Left lobe of liver (tissue), 2 donors: ENCODE data around the gene AIFM1. TPM values are rescaled to one million over a fixed set of nuclear protein-coding genes. Genes with fewer than 3 reads are reported as not detected.

ENCODE experiments used
- ATAC-seq: fragments of 200-7000 bp; cut with Tn5 transposase; one replicate; pipeline ENCODE4 v1.9.1; 2020; ENCODE audit warnings: mild to moderate bottlenecking, moderate library complexity
- DNase-seq: peaks from one replicate; pipeline ENCODE4 v3.0.0-alpha.2; 2020; ENCODE audit warnings: low spot score
- total RNA-seq: library from RNA; stranded (reverse); gene quantifications from one replicate; pipeline ENCODE4 v1.2.1, GENCODE V29; 2021
- donor health status: DM: no; HTN: no; CAD: no; lungs with moderate emphysema.
- donor health status: DM: no; HTN: yes; CAD: no.

AIFM1 gene
- total RNA-seq, 1 donor from 2014 or later = 89.5 TPM

DNA sequence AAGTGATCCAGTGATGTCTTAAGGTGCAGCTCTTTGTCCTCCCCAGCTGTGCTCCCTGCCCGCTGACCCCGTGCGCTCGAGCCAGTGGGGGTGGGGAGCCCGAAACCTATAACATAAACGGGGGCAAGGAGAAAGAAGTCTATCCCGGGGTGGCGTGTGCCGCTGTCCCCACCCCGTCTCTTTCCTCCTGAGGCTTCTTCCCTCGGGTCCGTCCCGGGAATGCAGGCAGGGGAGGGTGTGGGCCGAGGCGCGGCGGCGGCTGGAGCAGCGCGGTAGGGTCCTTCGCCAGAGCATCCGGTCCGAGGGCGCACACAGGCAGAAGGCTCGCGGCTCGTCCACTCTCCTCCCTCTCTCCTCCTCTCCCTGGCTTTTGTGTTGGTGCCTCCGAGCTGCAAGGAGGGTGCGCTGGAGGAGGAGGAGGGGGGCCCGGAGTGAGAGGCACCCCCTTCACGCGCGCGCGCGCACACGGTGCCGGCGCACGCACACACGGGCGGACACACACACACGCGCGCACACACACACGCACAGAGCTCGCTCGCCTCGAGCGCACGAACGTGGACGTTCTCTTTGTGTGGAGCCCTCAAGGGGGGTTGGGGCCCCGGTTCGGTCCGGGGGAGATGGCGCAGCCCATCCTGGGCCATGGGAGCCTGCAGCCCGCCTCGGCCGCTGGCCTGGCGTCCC, 5.9 kb upstream of the AIFM1 start, which contains the start of gene RAB33A:
TSS of gene RAB33A (plus strand) at position 517 of the 681 bp plus-strand sequence. CDS start at position 618, 101 bp downstream.
- ATAC-seq (peak; percentile 22), DNase-seq (no peak)

DNA sequence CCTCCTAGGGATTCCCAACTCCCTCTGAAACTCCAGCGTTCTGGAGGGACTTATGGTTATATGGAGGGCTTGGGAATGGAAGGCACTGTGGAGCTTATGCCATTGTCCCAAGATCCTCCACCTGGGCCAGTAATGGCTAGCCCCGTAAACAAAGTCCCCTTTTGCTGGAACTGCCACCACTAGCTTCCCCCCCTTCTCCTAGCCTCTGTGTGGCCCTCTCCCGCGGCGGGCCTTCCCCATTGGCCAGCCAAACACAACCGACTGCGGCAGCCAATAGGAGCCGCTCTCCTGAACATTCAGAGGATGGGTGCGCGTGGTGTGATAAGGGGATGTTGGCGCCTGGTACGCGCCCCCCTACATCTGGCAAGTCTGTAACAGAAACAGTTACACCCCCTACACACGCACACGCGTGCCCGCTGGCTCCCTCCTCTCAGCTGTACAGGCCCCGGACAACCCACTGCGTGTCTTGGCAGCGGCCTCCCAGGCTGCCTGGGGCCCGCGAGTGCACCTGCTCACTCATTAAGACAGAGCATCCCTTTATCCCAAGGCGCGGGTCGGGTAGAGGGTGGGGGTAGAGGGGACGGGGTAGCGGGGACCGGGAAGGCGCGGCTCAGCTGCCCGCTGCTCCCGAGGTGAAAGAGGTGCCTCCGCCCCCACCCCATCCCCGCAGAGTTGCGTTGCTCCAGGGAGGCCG, 5.3 kb upstream of the AIFM1 start:
- DNase-seq (peak; percentile 45), ATAC-seq (no peak)

DNA sequence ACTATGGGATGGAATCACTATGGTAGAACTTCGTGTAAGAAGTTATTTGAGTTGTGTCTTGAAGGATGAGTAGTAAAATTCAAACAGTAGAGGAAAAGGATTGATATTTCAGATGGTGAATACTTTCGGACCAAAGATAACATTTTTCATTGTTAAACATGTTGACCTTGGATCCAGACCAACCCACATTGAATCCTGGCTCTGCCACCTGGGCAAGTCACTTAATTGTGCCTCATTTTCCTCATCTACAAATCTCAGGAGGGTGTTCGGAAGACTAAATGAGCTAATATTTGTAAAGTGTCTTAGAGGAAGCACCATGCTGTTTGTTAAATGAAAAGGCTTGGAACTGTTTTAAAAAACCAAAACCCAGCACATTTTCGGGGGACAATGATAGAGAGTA, 1.4 kb upstream of the AIFM1 start:
- DNase-seq (no peak), ATAC-seq (no peak)

DNA sequence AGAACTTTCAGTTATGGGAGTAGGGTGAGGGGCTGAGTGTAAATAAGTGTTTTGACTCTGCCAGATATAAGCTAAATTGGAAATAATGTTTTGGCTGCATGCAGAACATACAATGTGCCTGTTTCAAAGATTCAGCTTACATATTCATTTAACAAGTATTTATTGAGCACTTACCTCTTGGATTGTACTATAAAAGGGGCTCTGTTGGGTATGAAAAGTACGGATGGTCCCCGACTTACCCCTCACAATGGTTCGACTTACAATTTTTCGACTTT, 799 bp upstream of the AIFM1 start:
- DNase-seq = no peak
- no peak for ATAC-seq

DNA sequence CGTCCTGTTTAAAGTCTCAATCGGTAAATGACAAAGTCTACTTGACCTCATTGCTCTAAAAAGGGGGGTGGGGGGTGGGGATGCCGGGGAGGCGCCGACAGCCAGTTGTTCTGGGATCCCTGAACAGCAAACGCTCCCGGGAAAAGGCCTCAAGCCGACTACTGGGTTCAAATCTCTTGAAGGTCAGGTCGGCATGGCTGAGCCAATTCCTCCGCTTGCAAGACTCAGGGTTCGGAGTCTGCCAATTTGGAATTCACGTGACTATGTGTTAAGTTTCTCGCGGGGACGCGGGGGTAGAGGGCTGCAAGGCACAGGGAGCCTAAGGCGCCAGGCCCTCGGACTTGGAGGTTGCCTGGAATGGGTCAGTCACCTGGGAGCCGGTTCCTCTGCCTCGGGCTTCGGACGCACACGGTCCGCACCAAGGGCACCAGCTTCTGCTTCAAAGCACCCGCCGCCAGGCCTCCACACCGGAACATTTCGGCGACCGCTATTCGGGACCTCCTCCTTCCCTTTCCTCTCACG, 399 bp downstream of the AIFM1 start:
- peak; percentile 58 for ATAC-seq
- no peak for DNase-seq

DNA sequence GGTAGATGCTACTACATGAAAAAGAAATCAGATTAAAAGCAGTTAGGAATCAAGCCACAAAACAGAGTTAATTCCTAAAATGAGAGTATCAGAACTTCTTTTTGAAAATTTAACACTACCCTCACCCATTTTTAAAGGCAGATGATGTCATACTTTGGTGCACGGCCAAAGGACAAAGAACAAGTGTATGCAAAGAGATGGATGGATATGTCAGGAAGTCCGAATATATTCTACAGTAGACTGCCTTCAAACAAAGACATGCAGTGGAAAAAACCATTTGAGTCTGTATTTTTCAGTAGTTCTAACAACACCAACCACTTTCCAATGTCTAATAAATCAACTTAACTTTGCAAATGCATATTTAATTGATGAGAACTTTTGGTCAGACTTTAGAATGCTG, 2.2 kb downstream of the AIFM1 start:
- no peak for ATAC-seq
- no peak for DNase-seq

DNA sequence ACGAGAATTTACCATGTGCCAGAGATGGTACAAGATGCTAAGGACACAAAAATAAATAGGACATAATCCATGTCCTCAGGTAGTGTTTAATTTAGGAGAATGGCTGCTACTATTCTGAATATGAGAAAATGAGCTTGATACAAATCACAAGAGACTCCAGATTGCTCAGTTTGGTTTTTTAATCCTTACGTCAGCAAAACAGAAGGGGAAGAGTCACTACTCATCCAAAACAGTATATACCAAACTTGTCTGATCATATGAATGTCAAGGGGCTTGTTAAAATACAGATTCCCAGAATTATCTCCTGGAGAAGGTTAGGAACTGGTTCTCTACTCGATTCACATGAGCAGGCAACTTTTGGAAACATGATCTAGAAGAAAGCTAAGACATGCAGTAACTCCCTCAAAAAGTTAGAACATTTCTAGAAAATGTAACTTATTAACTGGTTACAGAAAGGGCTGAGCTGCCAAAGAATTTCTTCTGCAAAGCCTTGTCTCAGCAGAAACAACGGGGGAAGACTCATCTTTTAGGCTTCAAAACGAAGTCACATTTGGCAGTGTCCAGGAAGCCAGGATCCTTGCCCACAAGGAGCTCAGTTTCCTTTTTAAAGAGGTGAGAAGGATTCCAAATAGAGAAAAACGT, 3.4 kb downstream of the AIFM1 start:
- ATAC-seq (no peak), DNase-seq (no peak)

DNA sequence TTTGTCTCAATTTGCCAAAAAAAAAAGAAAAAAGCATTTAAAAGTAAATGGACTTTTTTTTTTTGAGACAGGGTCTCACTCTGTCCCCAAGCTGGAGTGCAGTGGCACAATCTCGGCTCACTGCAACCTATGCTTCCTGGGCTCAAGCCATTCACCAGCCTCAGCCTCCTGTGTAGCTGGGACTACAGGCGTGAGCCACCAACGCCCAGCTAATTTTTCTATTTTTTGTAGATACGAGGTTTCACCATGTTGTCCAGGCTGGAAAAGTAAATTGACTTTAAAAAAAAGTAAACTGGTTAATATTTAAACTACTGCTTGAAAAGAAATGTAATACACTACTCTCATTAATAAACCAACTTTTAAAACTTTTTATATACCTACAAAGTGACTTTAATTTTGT, 5.9 kb downstream of the AIFM1 start:
- DNase-seq (no peak), ATAC-seq (peak; percentile 52)

DNA sequence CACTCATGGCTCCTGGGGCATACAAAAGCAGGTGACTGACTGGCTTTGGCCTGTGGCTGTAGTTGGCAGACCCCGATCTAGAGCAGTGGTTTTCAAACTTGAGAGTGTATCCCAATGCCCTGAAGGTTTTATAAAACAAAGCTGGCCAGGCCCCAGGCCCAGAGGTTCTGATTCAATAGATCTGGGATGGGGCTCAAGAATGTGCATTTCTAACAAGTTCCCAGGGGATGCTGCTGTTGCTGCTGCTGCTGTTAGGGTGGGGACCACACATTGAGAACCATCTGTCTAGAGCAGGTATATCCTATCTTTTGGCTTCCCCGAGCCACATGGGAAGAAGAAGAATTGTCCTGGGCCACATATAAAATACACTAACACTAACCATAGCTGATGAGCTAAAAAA, 7.3 kb downstream of the AIFM1 start:
- no peak for ATAC-seq
- DNase-seq = no peak

DNA sequence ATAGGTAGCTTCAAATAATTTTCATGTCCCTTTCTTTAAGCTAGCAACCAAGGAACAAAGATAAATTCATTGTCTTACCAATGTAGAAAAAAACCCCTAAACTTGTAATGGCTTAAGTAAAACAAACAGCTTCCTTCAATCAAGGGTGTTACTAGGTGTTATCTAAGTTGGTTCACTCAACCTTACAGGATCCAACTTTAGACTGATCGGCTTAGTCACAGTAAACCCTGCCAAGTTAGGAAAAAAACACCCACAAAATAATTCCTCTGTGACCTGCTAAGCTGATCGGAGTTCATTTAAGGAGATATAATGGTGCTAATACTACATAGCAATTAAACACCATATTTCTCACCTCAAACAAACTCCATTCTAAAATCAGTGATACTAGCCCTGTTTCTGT, 10.1 kb downstream of the AIFM1 start:
- no peak for ATAC-seq
- no peak for DNase-seq

DNA sequence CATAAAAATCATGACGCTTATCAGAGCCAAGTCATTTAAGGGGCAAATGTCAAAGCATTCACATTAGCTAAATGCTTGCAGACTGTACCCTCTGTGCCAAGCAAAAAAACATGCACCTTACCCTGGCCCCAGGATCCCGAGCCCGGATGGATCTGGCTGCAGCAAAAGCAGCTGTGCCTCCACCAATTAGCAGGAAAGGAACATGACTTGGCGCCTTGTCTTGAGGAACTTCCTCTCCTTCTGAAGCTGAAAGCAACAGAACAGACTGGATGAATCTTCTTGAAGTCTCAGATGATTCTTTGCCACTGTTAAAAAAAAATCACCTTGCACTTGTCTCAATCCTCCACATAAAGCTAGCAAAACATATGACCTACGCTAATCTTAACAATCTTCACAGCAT, 18.0 kb downstream of the AIFM1 start:
- DNase-seq (no peak), ATAC-seq (no peak)

DNA sequence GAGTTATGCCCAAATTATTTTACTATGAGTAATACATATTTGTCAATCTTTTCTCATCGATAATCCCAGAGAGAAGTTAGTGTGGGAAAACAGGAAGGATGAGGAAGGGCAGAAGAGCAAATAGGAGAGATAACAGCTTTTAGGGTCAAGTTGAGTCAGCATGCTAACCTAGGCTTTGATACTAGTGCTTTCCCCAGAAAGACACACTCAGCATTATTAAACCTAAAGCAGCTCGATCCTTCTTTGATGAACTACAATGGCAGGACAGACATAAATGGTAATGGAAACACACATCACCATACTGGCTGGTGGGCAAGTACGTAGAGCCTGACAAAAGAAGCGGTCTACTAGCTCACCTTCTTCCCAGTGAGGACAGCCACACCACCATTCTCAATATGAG, 20.5 kb downstream of the AIFM1 start:
- DNase-seq (no peak), ATAC-seq (no peak)

DNA sequence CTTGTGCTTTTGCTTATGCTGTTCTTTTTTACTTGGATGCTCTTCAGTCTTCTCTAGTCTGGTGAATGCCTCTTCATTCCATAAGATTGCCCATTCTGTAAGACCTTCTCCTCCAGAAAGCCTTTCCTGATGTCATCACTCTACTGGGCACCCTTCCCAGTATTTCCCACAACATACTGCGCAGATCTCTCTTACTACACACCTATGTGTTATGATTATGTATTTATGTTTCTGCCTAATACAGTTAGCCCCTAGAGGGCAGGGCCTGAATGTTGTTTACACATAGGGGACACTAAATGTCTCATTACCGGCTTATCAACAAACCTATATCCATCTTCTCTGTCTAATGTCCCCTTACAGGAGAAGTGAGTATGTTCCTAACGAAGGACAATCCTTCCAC, 21.1 kb downstream of the AIFM1 start:
- ATAC-seq (no peak), DNase-seq (no peak)

DNA sequence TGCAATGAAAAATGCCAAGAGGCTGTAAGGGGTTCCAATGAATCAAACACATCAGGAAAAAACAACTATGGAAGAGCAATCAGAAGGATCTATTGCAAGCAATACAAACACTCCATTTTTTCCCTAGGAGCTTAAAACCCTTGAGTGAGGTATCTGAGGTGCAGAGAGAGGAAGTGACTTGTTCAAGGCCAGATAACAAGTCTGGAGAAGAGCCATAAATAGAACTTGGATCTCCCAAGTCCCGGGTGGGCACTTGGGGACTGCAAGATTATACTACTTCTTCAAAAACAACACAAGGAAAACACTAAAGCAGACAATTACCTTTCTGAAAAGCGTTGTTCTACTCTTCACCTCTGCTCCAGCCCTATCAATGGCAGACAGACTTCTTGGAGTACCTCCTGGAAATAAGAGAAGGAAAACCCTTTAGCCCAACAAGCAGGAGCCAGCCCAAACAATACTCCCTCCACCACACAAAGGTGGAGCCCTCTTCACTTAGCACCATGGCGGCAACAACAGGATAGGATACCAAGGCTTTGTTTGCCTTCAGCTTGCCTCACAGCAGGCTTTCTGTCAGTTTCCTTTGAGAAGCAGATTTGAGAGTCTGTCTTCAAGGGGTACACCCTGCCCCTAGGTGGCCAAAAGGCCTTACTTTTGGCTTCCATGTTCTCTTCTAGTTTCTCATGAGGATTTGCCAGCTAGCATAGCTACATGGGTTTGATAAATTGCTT, 26.0 kb downstream of the AIFM1 start:
- DNase-seq (no peak), ATAC-seq (no peak)

DNA sequence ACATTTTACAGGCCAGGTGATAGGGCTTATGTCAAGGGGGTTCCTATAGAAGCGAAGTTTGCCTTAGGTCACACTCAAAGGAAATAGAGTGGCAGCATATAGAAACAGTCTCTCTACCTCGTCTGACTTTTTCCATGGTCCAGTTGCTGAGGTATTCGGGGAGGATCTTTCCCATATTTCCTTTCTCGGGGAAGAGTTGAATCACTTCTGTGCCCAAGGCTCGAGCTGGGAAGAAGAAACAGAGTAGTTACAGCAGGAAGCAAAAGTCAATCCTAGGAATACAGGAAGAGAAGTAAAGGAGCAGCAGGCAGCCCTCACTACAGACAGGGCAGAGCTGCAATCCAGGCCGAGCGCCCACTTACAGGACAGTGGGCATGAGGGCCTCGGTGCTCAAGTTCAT, 28.7 kb downstream of the AIFM1 start:
- no peak for DNase-seq
- no peak for ATAC-seq

DNA sequence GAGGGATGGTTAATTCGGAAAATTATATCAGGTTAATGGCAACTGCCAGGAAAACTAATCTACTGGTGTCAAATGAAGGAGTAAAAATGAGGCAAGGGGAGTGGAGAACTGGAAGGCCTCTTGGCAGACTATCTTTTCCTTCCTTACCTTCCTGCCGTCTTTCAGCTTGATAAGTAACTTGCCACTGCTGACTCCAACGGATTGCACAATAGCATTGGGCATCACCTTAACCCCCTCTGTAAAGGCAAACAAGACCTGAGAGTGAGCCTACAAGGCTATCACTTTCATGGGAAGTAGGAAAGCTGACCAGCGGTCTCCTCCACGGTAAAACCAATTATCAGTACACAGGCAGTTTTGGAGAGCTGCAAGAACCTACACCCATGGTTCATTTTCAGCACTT, 29.1 kb downstream of the AIFM1 start:
- DNase-seq (no peak), ATAC-seq (peak; percentile 13)

DNA sequence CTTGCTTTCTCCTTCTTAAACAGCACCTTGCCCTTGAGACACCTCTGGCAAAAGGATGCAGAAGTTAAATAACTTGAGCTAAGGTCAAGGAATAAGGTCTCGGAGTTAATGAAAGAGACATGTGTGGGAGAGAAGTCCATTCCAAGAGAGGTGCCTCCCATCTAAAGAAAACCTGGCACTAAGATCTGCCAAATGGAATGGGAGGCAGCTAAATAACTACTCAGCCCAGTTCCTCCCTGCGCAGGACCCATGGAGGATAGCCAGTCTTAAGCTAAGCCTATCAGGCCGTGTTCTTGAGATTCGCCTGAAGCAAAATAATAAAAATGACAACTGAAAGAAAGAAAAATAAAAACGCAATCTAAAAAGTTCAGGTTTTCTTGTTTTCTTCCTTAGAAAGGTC, 34.7 kb downstream of the AIFM1 start:
- no peak for DNase-seq

DNA sequence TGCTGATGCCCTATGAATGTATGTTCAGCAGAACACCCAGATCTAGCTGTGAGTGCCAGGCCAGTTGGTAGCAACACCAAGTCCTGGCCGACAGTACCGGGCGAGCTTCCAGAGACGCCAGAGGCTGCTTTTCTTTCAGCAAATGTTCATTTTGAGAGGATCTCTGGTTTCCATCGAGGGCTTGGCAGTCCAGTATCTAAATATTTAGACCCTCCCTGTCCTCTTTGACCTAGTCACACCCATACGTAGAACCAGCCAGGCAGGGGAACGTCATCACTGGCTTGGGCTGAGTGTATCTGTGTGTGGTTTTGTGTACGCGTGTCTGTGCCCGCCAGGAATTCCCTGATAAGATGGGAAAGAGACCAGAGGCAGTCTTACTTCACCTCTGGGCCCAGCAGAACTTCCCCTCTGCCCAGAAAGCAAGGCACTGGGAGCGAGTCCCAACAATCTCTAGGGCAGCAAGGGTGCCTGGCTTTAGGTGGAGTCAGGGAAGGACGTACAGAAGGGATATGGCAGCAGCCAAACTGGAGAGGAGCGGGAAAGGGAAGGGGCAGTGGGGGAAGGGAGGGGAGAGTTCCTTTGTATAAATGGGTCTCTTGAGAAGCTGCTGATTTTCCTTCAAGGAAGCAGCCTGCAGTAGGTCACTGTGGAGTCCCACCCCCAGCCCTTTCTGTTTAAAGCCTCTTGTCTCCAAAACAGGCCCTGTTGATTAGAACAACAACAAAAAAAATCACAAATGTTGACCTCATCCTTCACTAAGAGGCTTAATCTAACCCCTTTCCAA, 40.4 kb downstream of the AIFM1 start:
- no peak for ATAC-seq
- DNase-seq = no peak

More for the DNA sequence above, 34.7 kb downstream of the AIFM1 start:
- ATAC-seq = no peak

DNA sequence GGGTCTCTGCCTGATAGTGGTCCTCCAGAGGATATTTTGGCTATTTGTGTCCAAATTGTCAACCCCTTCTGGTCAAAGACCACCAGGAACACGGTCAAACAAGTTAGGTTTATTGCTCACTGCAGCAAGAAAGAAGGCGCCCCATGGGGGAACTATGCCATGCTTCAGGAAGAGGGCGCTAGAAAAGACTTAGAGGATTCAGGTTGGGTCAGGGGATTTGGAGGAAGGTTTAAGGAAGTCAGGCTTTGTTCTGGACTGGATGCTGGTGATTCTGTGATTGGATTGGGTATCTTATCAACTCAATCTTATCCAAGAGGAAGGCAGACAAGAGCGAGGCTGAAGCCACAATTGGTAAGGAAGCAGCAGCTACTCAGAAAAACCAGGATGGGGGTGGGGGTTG, 41.1 kb downstream of the AIFM1 start:
- ATAC-seq = no peak
- no peak for DNase-seq

DNA sequence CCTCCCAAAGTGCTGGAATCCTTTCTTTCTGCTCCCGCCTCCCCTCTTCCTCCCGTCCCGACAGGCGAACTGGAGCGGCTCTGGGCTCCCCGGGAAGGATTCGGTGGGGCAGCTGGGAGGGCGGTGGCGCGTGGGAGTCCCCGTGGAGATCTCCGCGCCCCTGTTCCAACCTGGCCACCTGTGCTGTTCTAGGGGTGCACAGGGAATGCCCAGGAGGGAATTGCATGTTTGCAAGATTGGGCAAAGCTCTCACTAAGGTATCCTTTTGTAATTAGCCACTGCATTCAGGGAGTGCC, 44.2 kb downstream of the AIFM1 start:
- no peak for ATAC-seq
- no peak for DNase-seq
